Measurements from ENCODE around the gene FSTL4.

- no peak for TF ChIP-seq CTCF (optimal IDR thresholded peaks at IDR 0.05 in 1 of 3, IDR thresholded peaks at IDR 0.05 in 1 of 3, conservative IDR thresholded peaks at IDR 0.05 in 1 of 3; ENCODE audit: extremely low read depth in 1 of 3, insufficient read depth in 2 of 3, low read length in 3 of 3)
- no peak for TF ChIP-seq EZH2 (IDR thresholded peaks at IDR 0.05; ENCODE audit: low read length)
These were observed 225.7 kb downstream of the FSTL4 start for GRCh38 chr5:133386662-133387061.

All from keratinocyte (primary cell).